Transverse colon (tissue), 4 donors: ENCODE results near the gene ZFPM1. TPM values are rescaled to one million over a fixed set of nuclear protein-coding genes. Genes with fewer than 3 reads are reported as not detected.

ENCODE experiments used
- DNase-seq: peaks from one replicate; pipeline ENCODE4 v3.0.0-alpha.2; 2019
- H3K27ac ChIP-seq, 4 donors: fragments of 200-600 bp; sonication (generic); 2 replicates each; pipeline ENCODE4 v1.5.1; 2016 to 2018; ENCODE audit warnings: inconsistent platforms in 4 of 4
- H3K27me3 ChIP-seq: fragments of 200-600 bp; sonication (generic); 2 replicates; pipeline ENCODE4 v1.5.1; 2017; ENCODE audit warnings: inconsistent platforms
- H3K36me3 ChIP-seq, 4 donors: fragments of 200-600 bp; sonication (generic); 2 replicates each; pipeline ENCODE4 v1.5.1; 2017 to 2019; ENCODE audit warnings: inconsistent platforms in 4 of 4
- H3K4me1 ChIP-seq, 4 donors: fragments of 200-600 bp; sonication (generic); 2 replicates each; pipeline ENCODE4 v1.5.1; 2017 to 2020; ENCODE audit warnings: inconsistent platforms in 4 of 4
- H3K4me3 ChIP-seq, 4 donors: fragments of 200-600 bp; sonication (generic); 1 replicate in 1 of 4; 2 replicates in 3 of 4; pipeline versions ENCODE4 v1.5.1 to v1.6.1; 2017 to 2019; ENCODE audit warnings: inconsistent platforms in 4 of 4
- H3K9me3 ChIP-seq, 2 donors: fragments of 200-600 bp; sonication (generic); 2 replicates each; pipeline ENCODE4 v1.5.1; 2017 to 2019; ENCODE audit warnings: inconsistent platforms in 2 of 2
- EP300 ChIP-seq: sonication (generic); formaldehyde crosslinking; IDR thresholded peaks from one replicate; pipeline ENCODE4 v1.6.1; 2017; ENCODE audit warnings: antibody characterized with exemption, low read depth
- POLR2A ChIP-seq: fragments of 450-650 bp; IDR thresholded peaks from one replicate; pipeline ENCODE4 v1.6.1; 2016; ENCODE audit warnings: antibody characterized with exemption, mild to moderate bottlenecking, moderate library complexity
- POLR2AphosphoS5 ChIP-seq, 3 donors: sonication (generic); formaldehyde crosslinking; IDR thresholded peaks; one replicate each; pipeline ENCODE4 v1.6.1; 2016; ENCODE audit warnings: antibody characterized with exemption in 3 of 3
- WGBS, 2 donors: methylation state at CpG; one replicate each; pipeline ENCODE4 v1.1.5; 2018; ENCODE audit warnings: low coverage in 1 of 2; 5-methylcytosine and 5-hydroxymethylcytosine counted together
- in situ Hi-C, 4 donors: fragments of 200-750 bp; cut with MboI; loops; one replicate each; pipeline versions ENCODE4 v1.15.0 to v1.15.1; 2017; ENCODE audit warnings: low sequenced_read_pairs in 3 of 4, low pct_ligation_motif_present in 1 of 4, low pct_unique_long_range_greater_than_20kb in 1 of 4
- intact Hi-C: fragments of 100-400 bp; cut with DNase I; formaldehyde crosslinking; loops from one replicate; pipeline ENCODE4 v1.15.1; 2023; ENCODE audit warnings: low total_unique reads
- total RNA-seq, 4 donors: library from RNA; depleted of rRNA; stranded (reverse); fragments of >200 nt; gene quantifications; one replicate each; pipeline ENCODE4 v1.1.0, GENCODE V29; 2016
- TF ChIP-seq, protein P1 (sequence below), 5 experiments: fragments of 200-600 bp in 3 of 5; fragments of 450-650 bp in 2 of 5; sonication (generic) in 3 of 5; IDR thresholded peaks; 1 replicate in 2 of 5; 2 replicates in 3 of 5; pipeline ENCODE4 v1.5.1; 2016 to 2017; ENCODE audit warnings: antibody characterized with exemption in 5 of 5, inconsistent platforms in 3 of 5, mild to moderate bottlenecking in 2 of 5, moderate library complexity in 1 of 5

ZFPM1 gene
- total RNA-seq, 4 donors from 2014 or later = 1.2 to 4.6 (median 3.1) TPM

- H3K4me3 ChIP-seq = no peak overlapping the region
- no peak overlapping the region for H3K27ac ChIP-seq
- no peaks in the 10 kb centered on the region for H3K36me3 ChIP-seq
- TF ChIP-seq EP300 = no peak
- no peak for TF ChIP-seq POLR2A
- TF ChIP-seq, protein P1, sequence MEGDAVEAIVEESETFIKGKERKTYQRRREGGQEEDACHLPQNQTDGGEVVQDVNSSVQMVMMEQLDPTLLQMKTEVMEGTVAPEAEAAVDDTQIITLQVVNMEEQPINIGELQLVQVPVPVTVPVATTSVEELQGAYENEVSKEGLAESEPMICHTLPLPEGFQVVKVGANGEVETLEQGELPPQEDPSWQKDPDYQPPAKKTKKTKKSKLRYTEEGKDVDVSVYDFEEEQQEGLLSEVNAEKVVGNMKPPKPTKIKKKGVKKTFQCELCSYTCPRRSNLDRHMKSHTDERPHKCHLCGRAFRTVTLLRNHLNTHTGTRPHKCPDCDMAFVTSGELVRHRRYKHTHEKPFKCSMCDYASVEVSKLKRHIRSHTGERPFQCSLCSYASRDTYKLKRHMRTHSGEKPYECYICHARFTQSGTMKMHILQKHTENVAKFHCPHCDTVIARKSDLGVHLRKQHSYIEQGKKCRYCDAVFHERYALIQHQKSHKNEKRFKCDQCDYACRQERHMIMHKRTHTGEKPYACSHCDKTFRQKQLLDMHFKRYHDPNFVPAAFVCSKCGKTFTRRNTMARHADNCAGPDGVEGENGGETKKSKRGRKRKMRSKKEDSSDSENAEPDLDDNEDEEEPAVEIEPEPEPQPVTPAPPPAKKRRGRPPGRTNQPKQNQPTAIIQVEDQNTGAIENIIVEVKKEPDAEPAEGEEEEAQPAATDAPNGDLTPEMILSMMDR (IDR thresholded peaks at IDR 0.05) = no peak
- no peak for TF ChIP-seq POLR2AphosphoS5 (IDR thresholded peaks at IDR 0.05)
- DNase-seq = no peak
- in situ Hi-C loops = no loop called here
- H3K4me1 ChIP-seq = peaks cover 7 to 17% (median 15%) of the 10 kb centered on the region in 4 donors
- WGBS, 2 donors = 50 to 63% methylated on average over 1 to 4 of the region's 4 CpGs
- intact Hi-C loops = no loop called here
- H3K27me3 ChIP-seq = peaks cover 39% of the 10 kb centered on the region
- peaks cover 3 to 6% of the 10 kb centered on the region in 2 donors for H3K9me3 ChIP-seq
Measured at GRCh38 chr16:88537859-88538258, 84.8 kb downstream of the ZFPM1 start.

GRCh38 chr16:88538366-88539060 is 85.4 kb downstream of the ZFPM1 start:
- Histone ChIP-seq H3K4me3 (no peak overlapping the region), H3K4me1 (peaks cover 7 to 10% (median 10%) of the 10 kb centered on the region in 4 donors), H3K27ac (no peak overlapping the region), H3K9me3 (peaks cover 10 to 13% of the 10 kb centered on the region in 2 donors), H3K36me3 (no peaks in the 10 kb centered on the region), H3K27me3 (peaks cover 39% of the 10 kb centered on the region)
- intact Hi-C loops (no loop called here), in situ Hi-C loops (no loop called here)
- TF ChIP-seq, protein P1 (IDR thresholded peaks at IDR 0.05) = no peak
- no peak for TF ChIP-seq POLR2A
- TF ChIP-seq EP300 = no peak
- TF ChIP-seq POLR2AphosphoS5 (IDR thresholded peaks at IDR 0.05) = no peak
- 40 to 59% methylated on average over 5 to 21 of the region's 23 CpGs for WGBS, 2 donors
- no peak for DNase-seq

GRCh38 chr16:88539261-88539651 is 86.2 kb downstream of the ZFPM1 start:
- H3K36me3 ChIP-seq = no peaks in the 10 kb centered on the region
- H3K4me1 ChIP-seq = peaks cover 7 to 10% (median 10%) of the 10 kb centered on the region in 4 donors
- intact Hi-C loops (no loop called here), in situ Hi-C loops (no loop called here)
- no peak overlapping the region for H3K4me3 ChIP-seq
- 80% methylated on average over 1 of the region's 12 CpGs; no CpG with 5 or more reads in 1 of the 2 donors for WGBS, 2 donors
- DNase-seq = no peak
- peaks cover 11 to 19% of the 10 kb centered on the region in 2 donors for H3K9me3 ChIP-seq
- H3K27me3 ChIP-seq = peaks cover 39% of the 10 kb centered on the region
- H3K27ac ChIP-seq = no peak overlapping the region
- TF ChIP-seq, protein P1 (IDR thresholded peaks at IDR 0.05) = no peak
- TF ChIP-seq POLR2A = no peak
- TF ChIP-seq EP300 = no peak
- no peak for TF ChIP-seq POLR2AphosphoS5 (IDR thresholded peaks at IDR 0.05)

DNA sequence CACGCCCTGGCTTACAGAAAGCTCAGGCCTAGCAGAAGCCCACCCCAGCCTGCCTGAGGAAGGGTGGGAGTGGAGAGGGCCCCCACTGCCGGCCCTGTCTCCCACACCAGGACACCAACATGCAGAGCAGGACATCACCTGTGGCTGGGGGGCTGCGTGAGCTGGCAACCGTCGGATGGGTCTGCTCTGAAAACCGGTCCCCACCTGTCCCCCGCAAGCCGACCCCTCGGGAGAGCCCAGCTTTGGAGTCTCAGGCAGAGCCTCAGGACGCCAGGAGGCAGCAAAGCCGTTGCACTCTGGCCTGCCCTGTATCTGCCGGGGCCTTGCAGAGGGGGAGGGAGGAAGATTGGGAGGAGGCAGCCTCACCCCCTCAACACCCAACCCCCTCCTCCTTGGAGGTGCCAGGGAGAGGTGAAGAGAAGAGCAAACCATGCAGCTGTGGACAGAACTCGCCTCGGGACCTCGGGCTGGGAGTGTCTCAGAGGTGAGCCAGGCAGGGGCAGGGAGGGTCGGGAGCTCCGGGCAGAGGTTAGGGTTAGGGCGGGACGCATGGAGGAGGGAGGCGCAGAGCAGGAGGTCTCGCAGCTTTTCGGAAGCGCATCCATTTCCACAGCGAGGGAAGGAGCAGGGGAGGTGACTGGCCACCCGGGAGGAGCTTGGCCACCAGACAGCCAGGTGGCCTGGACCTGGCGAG is 86.7 kb downstream of the ZFPM1 start:
- H3K27ac ChIP-seq = no peak overlapping the region
- in situ Hi-C loops (no loop called here), intact Hi-C loops (no loop called here)
- peaks cover 6 to 9% (median 9%) of the 10 kb centered on the region in 4 donors for H3K4me1 ChIP-seq
- TF ChIP-seq POLR2AphosphoS5 (IDR thresholded peaks at IDR 0.05) = no peak
- TF ChIP-seq EP300 = no peak
- TF ChIP-seq, protein P1 (IDR thresholded peaks at IDR 0.05) = no peak
- TF ChIP-seq POLR2A = no peak
- WGBS, 2 donors = 0 to 39% methylated on average over 1 to 25 of the region's 26 CpGs
- H3K4me3 ChIP-seq = no peak overlapping the region
- DNase-seq = no peak
- H3K27me3 ChIP-seq = peaks cover 39% of the 10 kb centered on the region
- H3K9me3 ChIP-seq = peaks cover 11 to 19% of the 10 kb centered on the region in 2 donors
- H3K36me3 ChIP-seq = no peaks in the 10 kb centered on the region
